Measurements from ENCODE around the gene BPI. TPM values are rescaled to one million over a fixed set of nuclear protein-coding genes. Genes with fewer than 3 reads are reported as not detected.
"Not testable (repeated sequence)": the region's sequence is repeated elsewhere in the genome, so short reads cannot be mapped to it uniquely, and the experiment has no call there.

BPI gene
- total and polyA plus RNA-seq, 5 experiments from 2014 or later, result not detected

DNA sequence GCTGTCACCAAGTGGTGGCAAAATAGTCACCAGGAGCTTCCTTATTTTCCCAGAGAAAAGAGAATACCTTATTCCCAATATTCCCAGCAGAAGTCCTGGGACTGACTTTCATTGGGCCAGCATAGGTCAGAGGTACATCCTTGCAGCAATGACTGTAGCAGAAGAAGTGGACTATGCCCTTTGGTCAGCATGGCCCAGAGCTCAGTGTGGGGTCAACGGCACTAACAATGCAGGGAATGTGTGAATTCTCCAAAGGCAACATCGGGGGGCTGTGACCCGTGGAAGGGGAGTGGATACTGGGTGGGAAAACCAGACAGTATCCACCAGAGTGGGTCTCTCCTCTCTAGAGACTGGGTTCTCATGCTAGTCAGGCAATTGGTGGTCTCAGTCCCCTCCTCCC lies 26.7 kb downstream of the BPI start:
- ATAC-seq, result no peak
- peaks cover 0 to 3% (median 0%) of the 10 kb centered on the region in 9 donors for H3K9me3 Mint-ChIP-seq
- no peaks in the 10 kb centered on the region for H3K4me1 Mint-ChIP-seq
- no peak overlapping the region for H3K27ac Mint-ChIP-seq
- DNase-seq, result no peak
- no peaks in the 10 kb centered on the region for H3K36me3 Mint-ChIP-seq
- POLR2A ChIA-PET, result no interaction called here
- no peak overlapping the region for H3K4me3 Mint-ChIP-seq
- peaks cover 15 to 39% (median 26%) of the 10 kb centered on the region in 5 donors for H3K27me3 Mint-ChIP-seq

DNA sequence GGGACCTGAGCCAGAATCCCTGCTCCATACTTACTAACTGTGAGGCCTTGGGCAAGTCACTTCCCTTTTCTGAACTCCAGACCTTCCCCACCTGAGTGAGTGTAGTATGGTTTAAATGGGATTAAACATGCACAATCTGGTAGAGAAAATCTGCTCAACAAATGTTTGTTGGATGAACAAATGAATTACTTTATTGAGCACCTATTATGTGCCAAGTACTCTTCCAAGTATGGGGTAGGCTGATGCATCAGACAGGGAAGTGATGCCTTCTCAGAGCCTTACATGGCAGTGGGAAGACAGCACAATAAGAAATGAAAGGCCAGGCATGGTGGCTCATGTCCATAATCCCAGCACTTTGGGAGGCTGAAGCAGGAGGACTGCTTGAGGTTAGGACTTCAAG lies 27.3 kb downstream of the BPI start:
- POLR2A ChIA-PET, result no interaction called here
- no peak overlapping the region for H3K27ac Mint-ChIP-seq
- ATAC-seq (no peak), DNase-seq (no peak)
- H3K9me3 Mint-ChIP-seq, result no peaks in the 10 kb centered on the region
- H3K4me1 Mint-ChIP-seq, result no peaks in the 10 kb centered on the region
- no peaks in the 10 kb centered on the region for H3K36me3 Mint-ChIP-seq
- H3K4me3 Mint-ChIP-seq, result no peak overlapping the region
- H3K27me3 Mint-ChIP-seq, result peaks cover 13 to 45% (median 29%) of the 10 kb centered on the region in 5 donors

DNA sequence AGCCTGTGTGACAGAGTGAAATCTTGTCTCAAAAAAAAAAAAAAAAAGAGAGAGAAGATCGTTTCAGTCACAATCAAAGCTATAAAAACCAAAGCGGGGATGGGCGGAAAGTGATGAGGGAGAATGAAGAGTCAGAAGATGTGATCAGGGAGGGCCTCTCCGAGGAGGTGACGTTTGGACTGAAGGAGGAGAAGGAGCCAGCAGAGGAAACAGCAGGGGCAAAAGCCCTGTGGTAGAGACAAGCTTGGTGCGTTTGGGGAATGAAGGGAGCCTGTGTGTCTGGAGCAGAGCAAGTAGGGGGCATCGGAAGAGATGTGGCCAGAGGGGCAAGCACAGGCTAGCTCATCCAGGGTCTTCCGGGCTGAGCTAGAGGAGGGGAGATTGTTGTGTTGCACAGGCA lies 27.9 kb downstream of the BPI start:
- DNase-seq (no peak), ATAC-seq (no peak)
- H3K36me3 Mint-ChIP-seq, result no peaks in the 10 kb centered on the region
- no peak overlapping the region for H3K27ac Mint-ChIP-seq
- H3K27me3 Mint-ChIP-seq, result peaks cover 11 to 51% (median 32%) of the 10 kb centered on the region in 5 donors
- no peak overlapping the region for H3K4me3 Mint-ChIP-seq
- H3K9me3 Mint-ChIP-seq, result peaks cover 0 to 4% (median 0%) of the 10 kb centered on the region in 9 donors
- H3K4me1 Mint-ChIP-seq, result no peaks in the 10 kb centered on the region
- POLR2A ChIA-PET, result no interaction called here

DNA sequence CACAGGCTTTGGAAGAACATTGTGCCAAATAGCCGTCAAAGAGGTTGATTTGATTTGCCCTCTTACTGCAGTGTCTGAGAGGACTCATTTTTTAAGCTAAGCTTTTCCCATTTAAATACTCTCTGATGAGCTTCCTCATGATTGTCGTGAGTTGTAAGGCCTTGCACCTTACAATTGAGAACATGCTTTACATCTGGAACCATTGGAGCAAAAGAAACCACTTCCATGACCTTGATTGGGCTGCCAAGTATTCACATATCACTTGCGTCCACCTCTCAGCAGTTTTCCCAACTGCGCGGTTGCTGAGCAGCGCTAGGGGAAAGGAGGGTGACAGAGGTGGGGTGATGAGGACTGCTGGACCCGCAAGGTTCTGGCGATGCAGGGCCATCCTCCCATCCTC lies 30.1 kb downstream of the BPI start:
- no peak for DNase-seq
- POLR2A ChIA-PET, result no interaction called here
- Mint-ChIP-seq H3K27ac (no peak overlapping the region), H3K27me3 (peaks cover 18 to 57% (median 25%) of the 10 kb centered on the region in 5 donors), H3K36me3 (peaks cover 0 to 7% (median 0%) of the 10 kb centered on the region in 3 donors), H3K9me3 (peaks cover 2 to 18% (median 7%) of the 10 kb centered on the region in 9 donors), H3K4me1 (no peaks in the 10 kb centered on the region), H3K4me3 (no peak overlapping the region)
- no peak for ATAC-seq

DNA sequence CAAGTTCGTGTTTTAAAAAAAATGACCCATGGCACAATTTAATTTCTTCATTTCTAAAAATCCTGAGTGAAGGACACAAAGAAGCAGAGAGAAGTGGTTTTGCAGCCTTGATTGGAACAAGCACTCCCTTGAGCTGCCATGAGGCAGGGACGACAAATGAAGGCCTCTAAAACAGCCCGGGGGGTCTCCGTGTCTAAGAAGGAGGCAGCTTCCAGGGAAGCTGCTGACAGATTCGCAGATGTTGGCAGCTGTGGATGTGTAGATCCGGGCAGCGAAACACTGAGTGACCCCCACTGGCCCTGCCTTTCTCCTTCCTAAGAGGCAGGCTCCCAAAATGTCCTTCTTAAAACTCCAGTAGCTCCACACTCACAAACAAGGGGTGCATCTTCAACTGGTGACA lies 32.8 kb downstream of the BPI start:
- POLR2A ChIA-PET, result no interaction called here
- ATAC-seq (no peak), DNase-seq (no peak)
- Mint-ChIP-seq H3K4me1 (no peaks in the 10 kb centered on the region), H3K4me3 (no peak overlapping the region), H3K36me3 (peaks cover 0 to 7% (median 0%) of the 10 kb centered on the region in 3 donors), H3K27ac (no peak overlapping the region), H3K9me3 (peaks cover 2 to 22% (median 11%) of the 10 kb centered on the region in 9 donors), H3K27me3 (peaks cover 17 to 45% (median 24%) of the 10 kb centered on the region in 5 donors)

DNA sequence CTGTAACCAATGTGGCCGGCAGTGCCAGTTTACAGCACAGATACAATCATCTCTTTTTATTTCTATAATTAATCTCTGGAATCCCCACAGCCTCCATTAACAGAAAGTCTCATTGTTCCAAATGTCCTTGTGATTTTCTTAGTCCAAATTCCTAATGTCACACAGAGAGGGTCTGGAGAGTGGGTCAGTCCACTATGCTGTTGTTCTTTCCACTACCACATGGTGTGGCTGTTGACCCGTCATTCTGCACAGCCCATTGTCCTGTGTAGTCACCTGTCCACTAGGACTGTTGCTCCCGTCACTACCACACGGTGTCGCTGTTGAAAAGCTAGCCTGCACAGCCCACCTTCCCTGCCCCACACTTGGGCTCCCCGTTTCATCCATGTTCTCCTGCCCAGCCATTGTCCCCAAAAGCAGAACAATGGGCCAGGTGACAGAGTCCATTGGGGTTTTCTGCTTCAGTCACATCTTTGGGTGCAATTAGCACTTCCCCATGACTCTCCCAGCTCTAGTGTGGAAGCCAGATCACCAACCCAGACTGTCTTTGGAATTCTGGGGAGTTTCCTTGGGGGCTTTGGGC lies 33.7 kb downstream of the BPI start:
- ATAC-seq, result no peak

DNA sequence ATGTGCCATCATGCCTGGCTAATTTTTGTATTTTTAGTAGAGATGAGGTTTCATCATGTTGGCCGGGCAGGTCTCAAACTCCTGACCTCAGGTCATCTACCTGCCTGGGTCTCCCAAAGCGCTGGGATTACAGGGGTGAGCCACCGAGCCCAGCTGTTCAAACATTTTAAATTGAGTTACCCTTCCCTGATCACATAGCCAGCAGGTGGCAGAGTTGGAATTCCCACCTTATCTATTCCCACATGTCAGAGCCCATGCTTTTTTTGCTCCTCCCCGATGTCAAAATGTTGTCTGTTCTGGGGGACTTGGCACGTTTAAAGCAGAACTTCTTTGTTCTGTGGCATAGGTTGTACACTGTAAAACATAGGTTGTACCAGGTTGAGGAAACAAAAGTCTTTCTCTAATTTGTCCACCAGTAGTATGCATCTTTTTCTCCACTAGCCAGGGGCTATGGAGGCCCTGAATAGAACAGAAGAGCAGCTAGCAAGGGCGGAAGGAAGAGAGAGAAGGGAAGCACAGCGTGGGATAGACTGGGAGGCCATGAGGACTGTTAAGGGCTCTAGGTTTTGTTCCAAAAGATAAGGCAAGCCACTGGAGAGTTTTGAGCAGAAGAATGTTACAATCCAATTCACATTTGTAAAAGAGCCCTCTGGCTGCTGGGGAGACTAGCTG lies 35.0 kb downstream of the BPI start:
- ATAC-seq (no peak), DNase-seq (no peak)
- Mint-ChIP-seq H3K9me3 (peaks cover 2 to 22% (median 11%) of the 10 kb centered on the region in 9 donors), H3K36me3 (peaks cover 0 to 7% (median 0%) of the 10 kb centered on the region in 3 donors), H3K27me3 (peaks cover 17 to 40% (median 20%) of the 10 kb centered on the region in 5 donors), H3K27ac (peak overlapping the region in 2 of 10 donors; percentile 43 to 64), H3K4me3 (no peak overlapping the region), H3K4me1 (no peaks in the 10 kb centered on the region)
- POLR2A ChIA-PET, result no interaction called here

More for the DNA sequence above, 33.7 kb downstream of the BPI start:
- H3K27ac Mint-ChIP-seq, result no peak overlapping the region
- H3K4me1 Mint-ChIP-seq, result no peaks in the 10 kb centered on the region
- H3K27me3 Mint-ChIP-seq, result peaks cover 17 to 42% (median 20%) of the 10 kb centered on the region in 5 donors
- no peak for DNase-seq
- no peak overlapping the region for H3K4me3 Mint-ChIP-seq
- H3K9me3 Mint-ChIP-seq, result peaks cover 2 to 22% (median 11%) of the 10 kb centered on the region in 9 donors
- H3K36me3 Mint-ChIP-seq, result peaks cover 0 to 7% (median 0%) of the 10 kb centered on the region in 3 donors
- POLR2A ChIA-PET, result no interaction called here

DNA sequence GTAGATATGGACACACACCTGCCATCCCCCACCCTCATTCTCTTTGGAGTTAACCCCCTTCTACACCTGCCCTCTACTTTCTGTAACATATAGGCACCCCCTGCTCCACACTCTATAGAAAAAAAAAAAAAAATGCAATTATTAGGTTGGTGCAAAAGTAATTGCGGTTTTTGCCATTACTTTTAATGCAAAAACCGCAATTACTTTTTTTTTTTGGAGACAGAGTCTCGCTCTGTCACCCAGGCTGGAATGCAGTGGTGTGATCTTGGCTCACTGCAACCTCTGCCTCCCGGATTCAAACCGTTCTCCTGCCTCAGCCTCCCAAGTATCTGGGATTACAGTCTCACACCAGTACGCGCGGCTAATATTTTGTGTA lies 35.6 kb downstream of the BPI start:
- peaks cover 16 to 40% (median 20%) of the 10 kb centered on the region in 5 donors for H3K27me3 Mint-ChIP-seq
- H3K9me3 Mint-ChIP-seq, result peaks cover 2 to 22% (median 11%) of the 10 kb centered on the region in 9 donors
- H3K27ac Mint-ChIP-seq, H3K4me3 Mint-ChIP-seq, ATAC-seq, POLR2A ChIA-PET, H3K4me1 Mint-ChIP-seq, H3K36me3 Mint-ChIP-seq, DNase-seq: not testable (repeated sequence)

DNA sequence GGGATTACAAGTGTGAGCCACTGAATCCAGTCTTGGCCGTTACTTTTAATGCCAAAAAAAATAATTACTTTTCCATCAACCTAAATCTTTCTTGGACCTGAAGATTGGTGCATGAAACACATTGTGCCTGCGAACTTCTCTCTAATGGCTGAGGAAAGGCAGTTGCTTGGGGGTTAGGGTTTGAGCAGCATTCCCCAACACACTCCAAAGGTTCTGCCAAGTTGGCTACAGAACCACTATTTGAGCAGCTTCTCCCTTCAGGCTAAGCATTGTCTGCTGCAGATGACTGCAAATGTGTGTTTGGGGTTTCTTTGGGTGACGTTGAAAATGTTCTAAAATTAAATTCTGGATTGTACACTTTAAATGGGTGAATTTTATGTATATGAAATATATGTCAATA lies 36.0 kb downstream of the BPI start:
- ATAC-seq, result no peak
- Mint-ChIP-seq H3K27me3 (peaks cover 14 to 40% (median 20%) of the 10 kb centered on the region in 5 donors), H3K4me1 (no peaks in the 10 kb centered on the region), H3K9me3 (peaks cover 2 to 22% (median 11%) of the 10 kb centered on the region in 9 donors), H3K27ac (no peak overlapping the region), H3K36me3 (peaks cover 0 to 7% (median 0%) of the 10 kb centered on the region in 3 donors), H3K4me3 (no peak overlapping the region)
- POLR2A ChIA-PET, result no interaction called here
- no peak for DNase-seq

DNA sequence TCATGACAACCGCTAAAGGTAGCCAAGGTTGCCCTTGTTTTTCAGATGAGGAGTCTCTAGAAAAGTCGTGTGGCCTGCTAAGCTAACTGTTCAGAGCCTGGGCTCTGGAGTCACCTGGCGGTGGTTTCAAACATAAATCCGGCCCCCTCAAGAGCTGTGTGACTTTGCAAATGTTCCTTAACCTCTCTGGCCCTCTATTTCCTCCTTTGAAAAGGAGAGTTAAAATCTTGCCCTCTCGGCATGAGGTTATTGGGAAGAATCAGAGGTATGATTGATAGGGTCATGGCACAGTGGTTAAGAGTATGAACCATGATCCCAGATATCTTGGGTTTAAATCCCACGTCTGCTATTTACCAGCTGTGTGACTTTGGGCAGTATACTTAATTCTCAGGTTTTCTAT lies 36.7 kb downstream of the BPI start:
- H3K27ac Mint-ChIP-seq, result no peak overlapping the region
- H3K9me3 Mint-ChIP-seq, result peaks cover 2 to 22% (median 11%) of the 10 kb centered on the region in 9 donors
- POLR2A ChIA-PET, result no interaction called here
- no peak for DNase-seq
- no peak for ATAC-seq
- H3K27me3 Mint-ChIP-seq, result peaks cover 16 to 35% (median 20%) of the 10 kb centered on the region in 5 donors
- peaks cover 0 to 7% (median 0%) of the 10 kb centered on the region in 3 donors for H3K36me3 Mint-ChIP-seq
- no peak overlapping the region for H3K4me3 Mint-ChIP-seq
- H3K4me1 Mint-ChIP-seq, result no peaks in the 10 kb centered on the region

DNA sequence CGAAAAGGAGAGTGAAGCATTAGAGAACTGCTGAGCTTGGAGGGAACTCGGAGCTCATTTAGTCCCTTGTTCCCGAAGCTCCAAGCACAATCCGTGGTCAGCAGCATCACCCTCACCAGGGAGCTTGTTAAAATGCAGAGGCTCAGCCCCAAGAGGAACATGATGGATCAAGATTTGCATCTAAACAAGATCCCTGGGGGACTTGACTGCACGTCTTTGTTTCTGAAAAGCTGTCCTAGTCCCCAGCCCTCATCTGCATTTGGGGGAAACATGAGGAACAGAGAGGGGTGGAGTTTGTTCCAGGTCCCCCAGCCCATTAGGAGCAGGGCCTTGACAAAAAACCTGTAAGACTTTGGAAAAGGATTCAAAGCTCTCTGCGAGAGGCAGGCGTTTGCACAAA lies 38.3 kb downstream of the BPI start:
- Mint-ChIP-seq H3K4me3 (no peak overlapping the region), H3K36me3 (peaks cover 0 to 7% (median 0%) of the 10 kb centered on the region in 3 donors), H3K27ac (peak overlapping the region in 1 of 10 donors; percentile 57), H3K4me1 (no peaks in the 10 kb centered on the region), H3K9me3 (peaks cover 2 to 15% (median 11%) of the 10 kb centered on the region in 9 donors), H3K27me3 (peaks cover 12 to 21% (median 13%) of the 10 kb centered on the region in 5 donors)
- DNase-seq (no peak), ATAC-seq (no peak)
- POLR2A ChIA-PET, result no interaction called here

DNA sequence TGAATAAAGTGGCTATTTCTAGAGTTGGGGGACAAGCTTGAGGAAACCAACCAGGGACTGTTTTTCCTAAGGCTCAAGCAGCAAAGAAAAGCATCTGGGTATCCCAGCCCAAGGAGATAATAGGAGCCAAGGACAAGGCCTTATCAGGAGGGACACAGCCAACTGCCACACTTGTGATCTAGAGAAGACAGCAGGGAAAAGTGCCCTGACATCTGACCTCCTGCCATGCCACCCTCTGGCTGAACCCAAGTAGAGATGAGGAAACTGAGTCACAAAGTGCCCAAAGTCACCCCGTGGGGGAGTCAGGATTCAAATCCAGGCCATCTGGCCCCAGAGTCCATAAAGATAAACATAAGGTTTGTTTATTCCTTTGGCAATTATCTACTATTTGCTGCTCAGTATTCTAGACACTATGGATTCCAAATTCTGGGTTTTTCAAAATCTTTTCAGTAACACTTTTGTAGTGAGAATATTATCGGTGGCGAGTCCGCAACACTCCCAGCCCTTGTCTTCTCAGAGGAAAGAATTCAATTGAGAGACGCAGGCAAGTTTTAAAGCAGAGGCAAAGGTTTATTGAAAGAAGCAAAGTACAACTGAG lies 38.9 kb downstream of the BPI start:
- Mint-ChIP-seq H3K9me3 (peaks cover under 1 to 12% (median 5%) of the 10 kb centered on the region in 9 donors), H3K27me3 (peaks cover 7 to 18% (median 14%) of the 10 kb centered on the region in 5 donors), H3K4me3 (no peak overlapping the region), H3K36me3 (peaks cover 0 to 3% (median 0%) of the 10 kb centered on the region in 3 donors), H3K27ac (peak overlapping the region in 1 of 10 donors; percentile 57), H3K4me1 (no peaks in the 10 kb centered on the region)
- no peak for DNase-seq
- POLR2A ChIA-PET, result no interaction called here
- no peak for ATAC-seq
